Transverse colon (tissue), 4 donors: ENCODE results near the gene GPR26. TPM values are rescaled to one million over a fixed set of nuclear protein-coding genes. Genes with fewer than 3 reads are reported as not detected.

Experiments
- DNase-seq: peaks from one replicate; pipeline ENCODE4 v3.0.0-alpha.2; 2019
- H3K27ac ChIP-seq, 4 donors: fragments of 200-600 bp; sonication (generic); 2 replicates each; pipeline ENCODE4 v1.5.1; 2016 to 2018; ENCODE audit warnings: inconsistent platforms in 4 of 4
- H3K27me3 ChIP-seq: fragments of 200-600 bp; sonication (generic); 2 replicates; pipeline ENCODE4 v1.5.1; 2017; ENCODE audit warnings: inconsistent platforms
- H3K36me3 ChIP-seq, 4 donors: fragments of 200-600 bp; sonication (generic); 2 replicates each; pipeline ENCODE4 v1.5.1; 2017 to 2019; ENCODE audit warnings: inconsistent platforms in 4 of 4
- H3K4me1 ChIP-seq, 4 donors: fragments of 200-600 bp; sonication (generic); 2 replicates each; pipeline ENCODE4 v1.5.1; 2017 to 2020; ENCODE audit warnings: inconsistent platforms in 4 of 4
- H3K4me3 ChIP-seq, 4 donors: fragments of 200-600 bp; sonication (generic); 1 replicate in 1 of 4; 2 replicates in 3 of 4; pipeline versions ENCODE4 v1.5.1 to v1.6.1; 2017 to 2019; ENCODE audit warnings: inconsistent platforms in 4 of 4
- H3K9me3 ChIP-seq, 2 donors: fragments of 200-600 bp; sonication (generic); 2 replicates each; pipeline ENCODE4 v1.5.1; 2017 to 2019; ENCODE audit warnings: inconsistent platforms in 2 of 2
- EP300 ChIP-seq: sonication (generic); formaldehyde crosslinking; IDR thresholded peaks from one replicate; pipeline ENCODE4 v1.6.1; 2017; ENCODE audit warnings: antibody characterized with exemption, low read depth
- POLR2A ChIP-seq: fragments of 450-650 bp; IDR thresholded peaks from one replicate; pipeline ENCODE4 v1.6.1; 2016; ENCODE audit warnings: antibody characterized with exemption, mild to moderate bottlenecking, moderate library complexity
- POLR2AphosphoS5 ChIP-seq, 3 donors: sonication (generic); formaldehyde crosslinking; IDR thresholded peaks; one replicate each; pipeline ENCODE4 v1.6.1; 2016; ENCODE audit warnings: antibody characterized with exemption in 3 of 3
- WGBS, 2 donors: methylation state at CpG; one replicate each; pipeline ENCODE4 v1.1.5; 2018; ENCODE audit warnings: low coverage in 1 of 2; 5-methylcytosine and 5-hydroxymethylcytosine counted together
- in situ Hi-C, 4 donors: fragments of 200-750 bp; cut with MboI; loops; one replicate each; pipeline versions ENCODE4 v1.15.0 to v1.15.1; 2017; ENCODE audit warnings: low sequenced_read_pairs in 3 of 4, low pct_ligation_motif_present in 1 of 4, low pct_unique_long_range_greater_than_20kb in 1 of 4
- intact Hi-C: fragments of 100-400 bp; cut with DNase I; formaldehyde crosslinking; loops from one replicate; pipeline ENCODE4 v1.15.1; 2023; ENCODE audit warnings: low total_unique reads
- total RNA-seq, 4 donors: library from RNA; depleted of rRNA; stranded (reverse); fragments of >200 nt; gene quantifications; one replicate each; pipeline ENCODE4 v1.1.0, GENCODE V29; 2016
- TF ChIP-seq, protein P1 (sequence below), 5 experiments: fragments of 200-600 bp in 3 of 5; fragments of 450-650 bp in 2 of 5; sonication (generic) in 3 of 5; IDR thresholded peaks; 1 replicate in 2 of 5; 2 replicates in 3 of 5; pipeline ENCODE4 v1.5.1; 2016 to 2017; ENCODE audit warnings: antibody characterized with exemption in 5 of 5, inconsistent platforms in 3 of 5, mild to moderate bottlenecking in 2 of 5, moderate library complexity in 1 of 5

Gene GPR26
- total RNA-seq, 4 donors from 2014 or later: not detected

DNA sequence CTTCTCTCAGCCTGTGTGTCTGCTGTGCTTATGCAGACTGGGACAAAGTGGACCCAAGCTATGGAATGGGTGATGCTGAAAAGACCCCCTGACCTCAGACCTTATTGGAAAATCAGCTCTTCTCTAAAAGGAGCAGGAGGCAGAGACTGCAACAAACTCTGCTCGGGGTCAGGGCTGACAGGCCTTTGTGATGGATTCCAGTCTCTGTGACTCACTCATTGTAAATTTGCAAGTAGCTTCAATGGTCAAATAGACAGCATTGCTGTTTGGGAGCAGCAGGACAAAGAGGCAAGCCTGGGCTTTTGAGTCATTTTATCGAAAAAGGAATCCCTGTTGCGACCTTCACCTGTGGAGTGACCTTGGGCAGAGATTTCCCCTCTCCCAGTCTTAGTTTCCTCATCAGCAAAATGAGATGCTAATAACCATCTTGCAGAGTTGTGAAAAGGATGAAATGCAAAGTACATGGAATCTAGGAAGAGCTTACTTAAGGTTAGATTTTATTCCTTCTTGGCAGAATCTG is 26.1 kb upstream of the GPR26 start:
- TF ChIP-seq POLR2AphosphoS5 (IDR thresholded peaks at IDR 0.05) (no peak), POLR2A (no peak), EP300 (no peak)
- TF ChIP-seq, protein P1, sequence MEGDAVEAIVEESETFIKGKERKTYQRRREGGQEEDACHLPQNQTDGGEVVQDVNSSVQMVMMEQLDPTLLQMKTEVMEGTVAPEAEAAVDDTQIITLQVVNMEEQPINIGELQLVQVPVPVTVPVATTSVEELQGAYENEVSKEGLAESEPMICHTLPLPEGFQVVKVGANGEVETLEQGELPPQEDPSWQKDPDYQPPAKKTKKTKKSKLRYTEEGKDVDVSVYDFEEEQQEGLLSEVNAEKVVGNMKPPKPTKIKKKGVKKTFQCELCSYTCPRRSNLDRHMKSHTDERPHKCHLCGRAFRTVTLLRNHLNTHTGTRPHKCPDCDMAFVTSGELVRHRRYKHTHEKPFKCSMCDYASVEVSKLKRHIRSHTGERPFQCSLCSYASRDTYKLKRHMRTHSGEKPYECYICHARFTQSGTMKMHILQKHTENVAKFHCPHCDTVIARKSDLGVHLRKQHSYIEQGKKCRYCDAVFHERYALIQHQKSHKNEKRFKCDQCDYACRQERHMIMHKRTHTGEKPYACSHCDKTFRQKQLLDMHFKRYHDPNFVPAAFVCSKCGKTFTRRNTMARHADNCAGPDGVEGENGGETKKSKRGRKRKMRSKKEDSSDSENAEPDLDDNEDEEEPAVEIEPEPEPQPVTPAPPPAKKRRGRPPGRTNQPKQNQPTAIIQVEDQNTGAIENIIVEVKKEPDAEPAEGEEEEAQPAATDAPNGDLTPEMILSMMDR (IDR thresholded peaks at IDR 0.05): no peak
- intact Hi-C loops: no loop called here
- WGBS, 2 donors: 86 to 90% methylated on average over 2 of the region's 3 CpGs
- no peaks in the 10 kb centered on the region for H3K36me3 ChIP-seq
- DNase-seq: no peak
- H3K9me3 ChIP-seq: no peaks in the 10 kb centered on the region
- H3K27me3 ChIP-seq: no peaks in the 10 kb centered on the region
- no peak overlapping the region for H3K4me3 ChIP-seq
- in situ Hi-C loops: no loop called here
- no peak overlapping the region for H3K27ac ChIP-seq
- H3K4me1 ChIP-seq: no peaks in the 10 kb centered on the region

DNA sequence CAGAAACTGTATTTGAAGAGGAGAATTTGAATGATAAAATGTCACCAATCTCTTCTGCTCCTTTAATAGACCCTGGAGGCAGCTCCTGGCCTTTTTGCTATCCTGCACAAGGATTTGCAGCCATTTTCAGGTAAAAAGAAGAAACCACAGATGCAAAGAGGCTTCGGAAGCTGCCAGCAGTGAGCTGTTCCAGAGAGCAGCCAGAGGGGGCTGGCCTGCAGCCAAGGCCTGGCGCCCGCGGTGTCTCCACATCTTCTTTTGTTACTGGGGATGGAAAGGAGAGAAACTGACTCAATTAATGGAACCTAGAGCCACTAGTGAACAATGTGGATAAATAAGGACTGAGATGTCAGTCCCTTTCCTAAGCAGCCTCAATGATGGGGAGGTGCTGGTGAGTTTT is 23.9 kb upstream of the GPR26 start:
- no peak overlapping the region for H3K4me3 ChIP-seq
- intact Hi-C loops: no loop called here
- 20 to 32% methylated on average over 2 to 4 of the region's 4 CpGs for whole genome bisulfite sequencing, 2 donors
- DNase-seq: no peak
- no peaks in the 10 kb centered on the region for H3K9me3 ChIP-seq
- no peak overlapping the region for H3K27ac ChIP-seq
- H3K4me1 ChIP-seq: no peaks in the 10 kb centered on the region
- TF ChIP-seq POLR2A: no peak
- TF ChIP-seq EP300: no peak
- TF ChIP-seq, protein P1 (IDR thresholded peaks at IDR 0.05): no peak
- TF ChIP-seq POLR2AphosphoS5 (IDR thresholded peaks at IDR 0.05): no peak
- no peaks in the 10 kb centered on the region for H3K36me3 ChIP-seq
- no peaks in the 10 kb centered on the region for H3K27me3 ChIP-seq
- in situ Hi-C loops: no loop called here

- Histone ChIP-seq H3K36me3 (no peaks in the 10 kb centered on the region), H3K9me3 (no peaks in the 10 kb centered on the region), H3K27ac (no peak overlapping the region), H3K4me3 (no peak overlapping the region), H3K27me3 (no peaks in the 10 kb centered on the region), H3K4me1 (no peaks in the 10 kb centered on the region)
- WGBS, 2 donors: 56 to 60% methylated on average over 1 to 8 of the region's 8 CpGs
- intact Hi-C loops: no loop called here
- in situ Hi-C loops: no loop called here
- TF ChIP-seq, protein P1 (IDR thresholded peaks at IDR 0.05): peak in 4 of 5 experiments; percentile 28 to 52 (median 32)
- TF ChIP-seq EP300 (no peak), POLR2AphosphoS5 (IDR thresholded peaks at IDR 0.05) (no peak), POLR2A (no peak)
- DNase-seq: peak; percentile 10
Measured at GRCh38 chr10:123642697-123643096, 23.5 kb upstream of the GPR26 start.

GRCh38 chr10:123643315-123643714 is 22.8 kb upstream of the GPR26 start:
- Histone ChIP-seq H3K27ac (no peak overlapping the region), H3K4me1 (no peaks in the 10 kb centered on the region), H3K36me3 (no peaks in the 10 kb centered on the region), H3K4me3 (no peak overlapping the region), H3K27me3 (no peaks in the 10 kb centered on the region), H3K9me3 (no peaks in the 10 kb centered on the region)
- 40 to 66% methylated on average over 1 to 10 of the region's 10 CpGs for WGBS, 2 donors
- TF ChIP-seq EP300 (no peak), POLR2A (no peak), POLR2AphosphoS5 (IDR thresholded peaks at IDR 0.05) (no peak)
- TF ChIP-seq, protein P1 (IDR thresholded peaks at IDR 0.05): no peak
- in situ Hi-C loops (no loop called here), intact Hi-C loops (no loop called here)
- DNase-seq: no peak
